HCT116 (cell line): ENCODE data around the gene TMEM129. TPM values are rescaled to one million over a fixed set of nuclear protein-coding genes. Genes with fewer than 3 reads are reported as not detected.

Source experiments
- ATAC-seq: fragments of 200-7000 bp; cut with Tn5 transposase; 2 replicates; pipeline ENCODE4 v1.9.1; 2020; ENCODE audit warnings: mild to moderate bottlenecking, moderate library complexity
- BruUV-seq: library from RNA; stranded (reverse); fragments of 400-500 nt; replicated peaks from 2 replicates; lab custom pipeline; 2021; lab: Mats Ljungman, UMichigan
- CTCF ChIA-PET: fragments of 300-600 bp; sonication (Branson Sonifier 250); formaldehyde crosslinking; loops from one replicate; lab custom pipeline; 2021; ENCODE audit warnings: antibody characterized with exemption; lab: Charles Lee
- POLR2A ChIA-PET: fragments of 300-600, 350-600 bp; sonication (Branson Sonifier 250); formaldehyde crosslinking; loops from one replicate; lab custom pipeline; 2021; ENCODE audit warnings: antibody characterized with exemption; lab: Charles Lee
- RAD21 ChIA-PET, 2 experiments: fragments of 300-600 bp; sonication (Branson Sonifier 250); formaldehyde crosslinking; loops; one replicate each; lab custom pipeline; 2023; ENCODE audit warnings: low total read pairs in 2 of 2; ENCODE audit not compliant: uncharacterized antibody in 2 of 2, unreplicated experiment in 2 of 2, low non-redundant PET in 1 of 2; lab: Charles Lee
- DNase-seq: peaks from one replicate; pipeline ENCODE4 v3.0.0-alpha.2; 2010; ENCODE audit warnings: low read depth, low spot score
- H2AFZ ChIP-seq: fragments of 200-600 bp; shearing (Covaris generic), sonication (generic); 2 replicates; pipeline ENCODE4 v1.6.1; 2017; ENCODE audit warnings: low read depth, mixed run types, mixed read lengths, antibody characterized with exemption, low read length; ENCODE audit not compliant: poor library complexity, severe bottlenecking
- H3K27ac ChIP-seq: 2 replicates; pipeline ENCODE4 v1.5.1; 2012; ENCODE audit warnings: low read depth, low read length
- H3K27me3 ChIP-seq: fragments of 200-600 bp; sonication (generic); 2 replicates; pipeline ENCODE4 v1.6.1; 2016; ENCODE audit warnings: mixed run types, low read length, mixed read lengths; ENCODE audit not compliant: insufficient read depth
- H3K36me3 ChIP-seq, 2 experiments: fragments of 200-500 bp in 1 of 2; fragments of 200-600 bp in 1 of 2; sonication (Bioruptor generic) in 1 of 2; sonication (generic) in 1 of 2; 2 replicates each; pipeline versions ENCODE4 v1.5.1 to v1.6.1; 2014 to 2016; ENCODE audit warnings: low read length in 2 of 2, inconsistent platforms in 1 of 2, mixed read lengths in 1 of 2, mixed run types in 1 of 2; ENCODE audit not compliant: insufficient read depth in 2 of 2, control insufficient read depth in 1 of 2
- H3K4me1 ChIP-seq, 2 experiments: fragments of 200-600 bp in 1 of 2; sonication (generic) in 1 of 2; 2 replicates each; pipeline versions ENCODE4 v1.5.1 to v1.6.1; 2012 to 2017; ENCODE audit warnings: low read length in 2 of 2, inconsistent platforms in 1 of 2, mild to moderate bottlenecking in 1 of 2, mixed read lengths in 1 of 2, mixed run types in 1 of 2, moderate library complexity in 1 of 2; ENCODE audit not compliant: insufficient read depth in 2 of 2, control insufficient read depth in 1 of 2
- H3K4me2 ChIP-seq: fragments of 200-600 bp; sonication (generic); 2 replicates; pipeline ENCODE4 v1.6.1; 2017; ENCODE audit warnings: mixed run types, low read length, mixed read lengths
- H3K4me3 ChIP-seq, 2 experiments: fragments of 200-600 bp in 1 of 2; sonication (generic) in 1 of 2; replicated peaks in 1 of 2; 2 replicates each; pipeline ENCODE4 v1.5.1; 2011 to 2016; ENCODE audit warnings: low read length in 2 of 2, control low read depth in 1 of 2, low read depth in 1 of 2, mild to moderate bottlenecking in 1 of 2, mixed read lengths in 1 of 2, mixed run types in 1 of 2
- H3K79me2 ChIP-seq: fragments of 200-600 bp; sonication (generic); 2 replicates; pipeline ENCODE4 v1.6.1; 2017; ENCODE audit warnings: mild to moderate bottlenecking, mixed run types, low read length, moderate library complexity, mixed read lengths; ENCODE audit not compliant: insufficient read depth
- H3K9ac ChIP-seq: fragments of 200-600 bp; sonication (generic); 2 replicates; pipeline ENCODE4 v1.6.1; 2016; ENCODE audit warnings: low read length, mixed read lengths
- H3K9me2 ChIP-seq: fragments of 200-600 bp; sonication (generic), shearing (Covaris generic); 2 replicates; pipeline ENCODE4 v1.6.1; 2017; ENCODE audit warnings: mixed run types, mild to moderate bottlenecking, moderate library complexity; ENCODE audit not compliant: insufficient read depth
- H3K9me3 ChIP-seq, 2 experiments: fragments of 200-500 bp in 1 of 2; fragments of 200-600 bp in 1 of 2; sonication (Bioruptor generic) in 1 of 2; sonication (generic) in 1 of 2; 2 replicates each; pipeline ENCODE4 v1.6.1; 2014 to 2017; ENCODE audit warnings: low read length in 2 of 2, mixed read lengths in 2 of 2, inconsistent platforms in 1 of 2, low read depth in 1 of 2, mild to moderate bottlenecking in 1 of 2, mixed run types in 1 of 2, moderate library complexity in 1 of 2; ENCODE audit not compliant: control insufficient read depth in 1 of 2, insufficient read depth in 1 of 2
- H4K20me1 ChIP-seq: fragments of 200-600 bp; sonication (generic), shearing (Covaris generic); 2 replicates; pipeline ENCODE4 v1.6.1; 2017; ENCODE audit warnings: mixed run types, mild to moderate bottlenecking, moderate library complexity; ENCODE audit not compliant: insufficient read depth
- CEBPB ChIP-seq: IDR thresholded peaks from 2 replicates; pipeline ENCODE4 v1.6.1; 2012; ENCODE audit warnings: low read depth
- EGR1 ChIP-seq: IDR thresholded peaks from 2 replicates; pipeline ENCODE4 v1.6.1; 2012; ENCODE audit warnings: low read depth
- EZH2 ChIP-seq: fragments of 200-600 bp; sonication (generic); IDR thresholded peaks from 2 replicates; pipeline ENCODE4 v1.6.1; 2017; ENCODE audit warnings: antibody characterized with exemption, mixed run types
- POLR2AphosphoS5 ChIP-seq: IDR thresholded peaks from 2 replicates; pipeline ENCODE4 v1.6.1; 2011; ENCODE audit warnings: mild to moderate bottlenecking, low read depth, low read length, moderate library complexity
- YY1 ChIP-seq: IDR thresholded peaks from 2 replicates; pipeline ENCODE4 v1.6.1; 2011; ENCODE audit warnings: low read length, low read depth, moderate library complexity, mild to moderate bottlenecking; ENCODE audit not compliant: insufficient replicate concordance; ENCODE audit errors: extremely low read depth
- ZFX ChIP-seq: fragments of 450-650 bp; IDR thresholded peaks from 2 replicates; pipeline ENCODE4 v1.6.1; 2017
- ZNF274 ChIP-seq: fragments of 200-500 bp; sonication (Bioruptor generic); IDR thresholded peaks from 2 replicates; pipeline ENCODE4 v1.6.1; 2014; ENCODE audit warnings: mild to moderate bottlenecking, low read depth, low read length, inconsistent platforms
- intact Hi-C: fragments of 100-400 bp; cut with micrococcal nuclease; formaldehyde crosslinking; loops from 2 replicates; pipeline ENCODE4 v1.10.0; 2022
- total RNA-seq: library from RNA; stranded (reverse); gene quantifications from one replicate; pipeline ENCODE4 v1.2.1, GENCODE V29; 2021; ENCODE audit not compliant: unreplicated experiment
- TF ChIP-seq, protein P1 (sequence below): IDR thresholded peaks from 2 replicates; pipeline ENCODE4 v1.6.1; 2012
- TF ChIP-seq, protein P2 (sequence below): IDR thresholded peaks from 2 replicates; pipeline ENCODE4 v1.6.1; 2011; ENCODE audit warnings: mild to moderate bottlenecking, low read length, moderate library complexity; ENCODE audit not compliant: insufficient replicate concordance; ENCODE audit errors: extremely low read depth
- TF ChIP-seq, protein P3 (sequence below): IDR thresholded peaks from 2 replicates; pipeline ENCODE4 v1.6.1; 2012; ENCODE audit warnings: low read depth

TMEM129 gene
- total RNA-seq, 1 experiment from 2014 or later: 29.4 TPM

DNA sequence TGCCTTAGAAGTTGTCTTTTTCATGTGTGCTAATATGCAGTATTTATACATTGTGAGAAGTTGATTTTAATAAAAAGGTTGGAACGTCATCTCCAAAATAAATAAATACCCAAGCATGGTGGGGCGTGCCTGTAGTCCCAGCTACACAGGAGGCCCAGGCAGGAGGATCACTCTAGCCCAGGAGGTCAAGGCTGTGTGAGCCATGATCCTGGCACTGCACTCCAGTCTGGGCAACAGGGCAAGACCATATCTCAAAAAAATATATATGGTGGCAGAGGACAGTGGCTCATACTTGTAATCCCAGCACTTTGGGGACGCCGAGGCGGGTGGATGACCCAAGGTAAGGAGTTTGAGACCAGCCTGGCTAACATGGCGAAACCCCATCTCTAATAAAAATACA is 15.4 kb downstream of the TMEM129 start:
- no peak overlapping the region for H3K27ac ChIP-seq
- no peak overlapping the region for H3K9ac ChIP-seq
- intact Hi-C loops: no loop called here
- ChIA-PET POLR2A (no interaction called here), RAD21 (no interaction called here), CTCF (no interaction called here)
- H2AFZ ChIP-seq: no peak overlapping the region
- DNase-seq: no peak
- no TSS peak for BruUV-seq
- H3K27me3 ChIP-seq: no peaks in the 10 kb centered on the region
- no peaks in the 10 kb centered on the region for H3K9me2 ChIP-seq
- H3K79me2 ChIP-seq: peaks cover 97% of the 10 kb centered on the region
- ATAC-seq: no peak
- H3K36me3 ChIP-seq: peaks cover 27 to 64% of the 10 kb centered on the region in 2 experiments
- H4K20me1 ChIP-seq: peaks cover 42% of the 10 kb centered on the region; the same call in 1 of the 2 replicates
- no peak overlapping the region for H3K4me3 ChIP-seq
- H3K4me2 ChIP-seq: no peak overlapping the region
- H3K4me1 ChIP-seq: peaks cover 5 to 14% of the 10 kb centered on the region in 2 experiments; a peak in 3 of 4 replicates
- no peaks in the 10 kb centered on the region for H3K9me3 ChIP-seq
- TF ChIP-seq, protein P1, sequence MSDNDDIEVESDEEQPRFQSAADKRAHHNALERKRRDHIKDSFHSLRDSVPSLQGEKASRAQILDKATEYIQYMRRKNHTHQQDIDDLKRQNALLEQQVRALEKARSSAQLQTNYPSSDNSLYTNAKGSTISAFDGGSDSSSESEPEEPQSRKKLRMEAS: no peak
- TF ChIP-seq ZFX: no peak
- TF ChIP-seq ZNF274: no peak
- TF ChIP-seq CEBPB: no peak
- no peak for TF ChIP-seq YY1
- no peak for TF ChIP-seq POLR2AphosphoS5
- TF ChIP-seq, protein P2, sequence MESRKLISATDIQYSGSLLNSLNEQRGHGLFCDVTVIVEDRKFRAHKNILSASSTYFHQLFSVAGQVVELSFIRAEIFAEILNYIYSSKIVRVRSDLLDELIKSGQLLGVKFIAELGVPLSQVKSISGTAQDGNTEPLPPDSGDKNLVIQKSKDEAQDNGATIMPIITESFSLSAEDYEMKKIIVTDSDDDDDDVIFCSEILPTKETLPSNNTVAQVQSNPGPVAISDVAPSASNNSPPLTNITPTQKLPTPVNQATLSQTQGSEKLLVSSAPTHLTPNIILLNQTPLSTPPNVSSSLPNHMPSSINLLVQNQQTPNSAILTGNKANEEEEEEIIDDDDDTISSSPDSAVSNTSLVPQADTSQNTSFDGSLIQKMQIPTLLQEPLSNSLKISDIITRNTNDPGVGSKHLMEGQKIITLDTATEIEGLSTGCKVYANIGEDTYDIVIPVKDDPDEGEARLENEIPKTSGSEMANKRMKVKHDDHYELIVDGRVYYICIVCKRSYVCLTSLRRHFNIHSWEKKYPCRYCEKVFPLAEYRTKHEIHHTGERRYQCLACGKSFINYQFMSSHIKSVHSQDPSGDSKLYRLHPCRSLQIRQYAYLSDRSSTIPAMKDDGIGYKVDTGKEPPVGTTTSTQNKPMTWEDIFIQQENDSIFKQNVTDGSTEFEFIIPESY: no peak
- TF ChIP-seq EGR1: no peak
- TF ChIP-seq, protein P3, sequence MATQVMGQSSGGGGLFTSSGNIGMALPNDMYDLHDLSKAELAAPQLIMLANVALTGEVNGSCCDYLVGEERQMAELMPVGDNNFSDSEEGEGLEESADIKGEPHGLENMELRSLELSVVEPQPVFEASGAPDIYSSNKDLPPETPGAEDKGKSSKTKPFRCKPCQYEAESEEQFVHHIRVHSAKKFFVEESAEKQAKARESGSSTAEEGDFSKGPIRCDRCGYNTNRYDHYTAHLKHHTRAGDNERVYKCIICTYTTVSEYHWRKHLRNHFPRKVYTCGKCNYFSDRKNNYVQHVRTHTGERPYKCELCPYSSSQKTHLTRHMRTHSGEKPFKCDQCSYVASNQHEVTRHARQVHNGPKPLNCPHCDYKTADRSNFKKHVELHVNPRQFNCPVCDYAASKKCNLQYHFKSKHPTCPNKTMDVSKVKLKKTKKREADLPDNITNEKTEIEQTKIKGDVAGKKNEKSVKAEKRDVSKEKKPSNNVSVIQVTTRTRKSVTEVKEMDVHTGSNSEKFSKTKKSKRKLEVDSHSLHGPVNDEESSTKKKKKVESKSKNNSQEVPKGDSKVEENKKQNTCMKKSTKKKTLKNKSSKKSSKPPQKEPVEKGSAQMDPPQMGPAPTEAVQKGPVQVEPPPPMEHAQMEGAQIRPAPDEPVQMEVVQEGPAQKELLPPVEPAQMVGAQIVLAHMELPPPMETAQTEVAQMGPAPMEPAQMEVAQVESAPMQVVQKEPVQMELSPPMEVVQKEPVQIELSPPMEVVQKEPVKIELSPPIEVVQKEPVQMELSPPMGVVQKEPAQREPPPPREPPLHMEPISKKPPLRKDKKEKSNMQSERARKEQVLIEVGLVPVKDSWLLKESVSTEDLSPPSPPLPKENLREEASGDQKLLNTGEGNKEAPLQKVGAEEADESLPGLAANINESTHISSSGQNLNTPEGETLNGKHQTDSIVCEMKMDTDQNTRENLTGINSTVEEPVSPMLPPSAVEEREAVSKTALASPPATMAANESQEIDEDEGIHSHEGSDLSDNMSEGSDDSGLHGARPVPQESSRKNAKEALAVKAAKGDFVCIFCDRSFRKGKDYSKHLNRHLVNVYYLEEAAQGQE: no peak
- no peak for TF ChIP-seq EZH2
